ENCODE results near the gene EVI5.
"Not testable (repeated sequence)": the region's sequence is repeated elsewhere in the genome, so short reads cannot be mapped to it uniquely, and the experiment has no call there.

The EVI5 gene

GRCh38 chr1:92653605-92654381 lies 131.1 kb downstream of the EVI5 start:
- Histone ChIP-seq H3K36me3 (ENCODE audit: control insufficient read depth, insufficient read depth, low read length) (peaks cover 13% of the 10 kb centered on the region), H3K27me3 (ENCODE audit: control insufficient read depth, insufficient read depth, low read length) (no peaks in the 10 kb centered on the region)

GRCh38 chr1:92640686-92641085 lies 144.2 kb downstream of the EVI5 start:
- not testable (repeated sequence) for H3K36me3 ChIP-seq (ENCODE audit: control insufficient read depth, insufficient read depth, low read length); H3K9ac ChIP-seq (ENCODE audit: low read length); H3K27me3 ChIP-seq (ENCODE audit: control insufficient read depth, insufficient read depth, low read length); H3K4me3 ChIP-seq (ENCODE audit: low read length); H3K4me1 ChIP-seq (ENCODE audit: control insufficient read depth, insufficient read depth, low read length); H3K9me3 ChIP-seq (ENCODE audit: control insufficient read depth, low read length)

More at GRCh38 chr1:92653605-92654381, 131.1 kb downstream of the EVI5 start:
- Histone ChIP-seq H3K4me3 (ENCODE audit: low read length) (no peak overlapping the region), H3K9ac (ENCODE audit: low read length) (no peak overlapping the region), H3K4me1 (ENCODE audit: control insufficient read depth, insufficient read depth, low read length) (no peaks in the 10 kb centered on the region), H3K9me3 (ENCODE audit: control insufficient read depth, low read length) (peaks cover 5% of the 10 kb centered on the region)

- no peaks in the 10 kb centered on the region for H3K9me3 ChIP-seq (ENCODE audit: control insufficient read depth, low read length)
- no peaks in the 10 kb centered on the region for H3K36me3 ChIP-seq (ENCODE audit: control insufficient read depth, insufficient read depth, low read length)
- no peak overlapping the region for H3K9ac ChIP-seq (ENCODE audit: low read length)
- H3K4me1 ChIP-seq (ENCODE audit: control insufficient read depth, insufficient read depth, low read length) = no peaks in the 10 kb centered on the region
- H3K27me3 ChIP-seq (ENCODE audit: control insufficient read depth, insufficient read depth, low read length) = no peaks in the 10 kb centered on the region
- no peak overlapping the region for H3K4me3 ChIP-seq (ENCODE audit: low read length)
These were observed 146.4 kb downstream of the EVI5 start for GRCh38 chr1:92638498-92638897.

- H3K9me3 ChIP-seq (ENCODE audit: control insufficient read depth, low read length); H3K9ac ChIP-seq (ENCODE audit: low read length); H3K36me3 ChIP-seq (ENCODE audit: control insufficient read depth, insufficient read depth, low read length); H3K4me3 ChIP-seq (ENCODE audit: low read length); H3K27me3 ChIP-seq (ENCODE audit: control insufficient read depth, insufficient read depth, low read length); H3K4me1 ChIP-seq (ENCODE audit: control insufficient read depth, insufficient read depth, low read length): not testable (repeated sequence)
These were observed 149.7 kb downstream of the EVI5 start for GRCh38 chr1:92635203-92635602.

- H3K4me1 ChIP-seq (ENCODE audit: control insufficient read depth, insufficient read depth, low read length) = no peaks in the 10 kb centered on the region
- no peak overlapping the region for H3K4me3 ChIP-seq (ENCODE audit: low read length)
- no peak overlapping the region for H3K9ac ChIP-seq (ENCODE audit: low read length)
- H3K36me3 ChIP-seq (ENCODE audit: control insufficient read depth, insufficient read depth, low read length) = no peaks in the 10 kb centered on the region
- H3K27me3 ChIP-seq (ENCODE audit: control insufficient read depth, insufficient read depth, low read length) = no peaks in the 10 kb centered on the region
- H3K9me3 ChIP-seq (ENCODE audit: control insufficient read depth, low read length) = no peaks in the 10 kb centered on the region
These were observed 161.6 kb downstream of the EVI5 start for GRCh38 chr1:92623187-92623778.

- Histone ChIP-seq H3K27me3 (ENCODE audit: control insufficient read depth, insufficient read depth, low read length) (no peaks in the 10 kb centered on the region), H3K9me3 (ENCODE audit: control insufficient read depth, low read length) (no peaks in the 10 kb centered on the region), H3K9ac (ENCODE audit: low read length) (no peak overlapping the region), H3K36me3 (ENCODE audit: control insufficient read depth, insufficient read depth, low read length) (no peaks in the 10 kb centered on the region), H3K4me3 (ENCODE audit: low read length) (no peak overlapping the region), H3K4me1 (ENCODE audit: control insufficient read depth, insufficient read depth, low read length) (no peaks in the 10 kb centered on the region)
These were observed 165.3 kb downstream of the EVI5 start for GRCh38 chr1:92619466-92620189.

GRCh38 chr1:92601044-92601443 lies 183.9 kb downstream of the EVI5 start:
- Histone ChIP-seq H3K36me3 (ENCODE audit: control insufficient read depth, insufficient read depth, low read length) (no peaks in the 10 kb centered on the region), H3K27me3 (ENCODE audit: control insufficient read depth, insufficient read depth, low read length) (no peaks in the 10 kb centered on the region), H3K4me1 (ENCODE audit: control insufficient read depth, insufficient read depth, low read length) (no peaks in the 10 kb centered on the region), H3K9me3 (ENCODE audit: control insufficient read depth, low read length) (no peaks in the 10 kb centered on the region), H3K4me3 (ENCODE audit: low read length) (no peak overlapping the region), H3K9ac (ENCODE audit: low read length) (no peak overlapping the region)

- Histone ChIP-seq H3K4me3 (ENCODE audit: low read length) (no peak overlapping the region), H3K36me3 (ENCODE audit: control insufficient read depth, insufficient read depth, low read length) (no peaks in the 10 kb centered on the region), H3K9ac (ENCODE audit: low read length) (no peak overlapping the region), H3K9me3 (ENCODE audit: control insufficient read depth, low read length) (no peaks in the 10 kb centered on the region), H3K4me1 (ENCODE audit: control insufficient read depth, insufficient read depth, low read length) (no peaks in the 10 kb centered on the region), H3K27me3 (ENCODE audit: control insufficient read depth, insufficient read depth, low read length) (no peaks in the 10 kb centered on the region)
These were observed 185.7 kb downstream of the EVI5 start for GRCh38 chr1:92599184-92599583.

- not testable (repeated sequence) for H3K9me3 ChIP-seq (ENCODE audit: control insufficient read depth, low read length); H3K4me1 ChIP-seq (ENCODE audit: control insufficient read depth, insufficient read depth, low read length); H3K9ac ChIP-seq (ENCODE audit: low read length); H3K27me3 ChIP-seq (ENCODE audit: control insufficient read depth, insufficient read depth, low read length); H3K36me3 ChIP-seq (ENCODE audit: control insufficient read depth, insufficient read depth, low read length); H3K4me3 ChIP-seq (ENCODE audit: low read length)
These were observed 195.5 kb downstream of the EVI5 start for GRCh38 chr1:92589361-92589760.

- H3K27me3 ChIP-seq (ENCODE audit: control insufficient read depth, insufficient read depth, low read length) = no peaks in the 10 kb centered on the region
- peaks cover 5% of the 10 kb centered on the region for H3K4me1 ChIP-seq (ENCODE audit: control insufficient read depth, insufficient read depth, low read length)
- H3K9me3 ChIP-seq (ENCODE audit: control insufficient read depth, low read length) = no peaks in the 10 kb centered on the region
- H3K36me3 ChIP-seq (ENCODE audit: control insufficient read depth, insufficient read depth, low read length) = no peaks in the 10 kb centered on the region
- no peak overlapping the region for H3K9ac ChIP-seq (ENCODE audit: low read length)
- no peak overlapping the region for H3K4me3 ChIP-seq (ENCODE audit: low read length)
These were observed 197.5 kb downstream of the EVI5 start for GRCh38 chr1:92587445-92587844.

- Histone ChIP-seq H3K36me3 (ENCODE audit: control insufficient read depth, insufficient read depth, low read length) (no peaks in the 10 kb centered on the region), H3K9ac (ENCODE audit: low read length) (no peak overlapping the region), H3K4me1 (ENCODE audit: control insufficient read depth, insufficient read depth, low read length) (peaks cover 5% of the 10 kb centered on the region)
These were observed 199.1 kb downstream of the EVI5 start for GRCh38 chr1:92585831-92586230.

GRCh38 chr1:92584810-92585209 lies 200.1 kb downstream of the EVI5 start:
- not testable (repeated sequence) for H3K27me3 ChIP-seq (ENCODE audit: control insufficient read depth, insufficient read depth, low read length); H3K4me1 ChIP-seq (ENCODE audit: control insufficient read depth, insufficient read depth, low read length); H3K9ac ChIP-seq (ENCODE audit: low read length); H3K36me3 ChIP-seq (ENCODE audit: control insufficient read depth, insufficient read depth, low read length); H3K9me3 ChIP-seq (ENCODE audit: control insufficient read depth, low read length); H3K4me3 ChIP-seq (ENCODE audit: low read length)

More at GRCh38 chr1:92585831-92586230, 199.1 kb downstream of the EVI5 start:
- H3K9me3 ChIP-seq (ENCODE audit: control insufficient read depth, low read length) = no peaks in the 10 kb centered on the region
- H3K27me3 ChIP-seq (ENCODE audit: control insufficient read depth, insufficient read depth, low read length) = no peaks in the 10 kb centered on the region
- no peak overlapping the region for H3K4me3 ChIP-seq (ENCODE audit: low read length)

Measured in mucosa of stomach (tissue), 1 donor.